Gastroesophageal sphincter (tissue), 3 donors: ENCODE results near the gene RNF114.

Source experiments
- CTCF ChIP-seq, 4 experiments: fragments of 200-600 bp in 2 of 4; fragments of 450-650 bp in 2 of 4; sonication (generic) in 1 of 4; IDR thresholded peaks; one replicate each; pipeline ENCODE4 v1.5.1; 2017 to 2019; ENCODE audit warnings: antibody characterized with exemption in 4 of 4, mild to moderate bottlenecking in 2 of 4, moderate library complexity in 2 of 4
- POLR2A ChIP-seq, 2 donors: fragments of 450-650 bp; IDR thresholded peaks; one replicate each; pipeline ENCODE4 v1.6.1; 2017; ENCODE audit warnings: antibody characterized with exemption in 2 of 2, mild to moderate bottlenecking in 2 of 2, moderate library complexity in 1 of 2

DNA sequence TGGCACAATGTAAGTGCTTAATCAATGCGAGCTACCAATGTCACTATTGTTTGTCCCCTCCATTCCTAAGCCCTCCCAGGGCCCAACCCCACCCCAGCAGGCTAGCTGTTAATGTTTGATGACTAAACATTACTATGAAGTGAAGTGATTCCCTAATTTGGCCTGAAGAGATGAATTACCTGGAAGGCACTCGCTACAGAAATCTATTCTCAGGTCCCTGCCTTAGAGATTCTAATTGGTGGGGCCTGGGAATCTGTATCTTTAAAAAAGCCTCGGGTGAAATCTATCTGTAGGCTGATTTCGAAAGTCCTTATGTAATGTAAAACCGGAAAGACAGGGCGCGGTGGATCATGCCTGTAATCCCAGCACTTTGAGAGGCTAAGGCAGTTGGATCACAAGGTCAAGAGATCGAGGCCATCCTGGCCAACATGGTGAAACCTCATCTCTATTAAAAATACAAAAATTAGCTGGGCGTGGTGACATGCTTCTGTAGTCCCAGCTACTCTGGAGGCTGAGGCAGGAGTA is 29.6 kb downstream of the RNF114 start:
- no peak for TF ChIP-seq POLR2A (IDR thresholded peaks at IDR 0.05)
- no peak for TF ChIP-seq CTCF (IDR thresholded peaks at IDR 0.05)
